HEK293 (cell line): ENCODE measurements around the gene ZNF507.
A peak's percentile ranks its signal among the peaks of the same experiment; 100 is the strongest.

Experiments
- GFI1B ChIP-seq: fragments of 450-650 bp; formaldehyde crosslinking; IDR thresholded peaks from 2 replicates; pipeline ENCODE4 v1.5.1; 2016; ENCODE audit warnings: missing biosample characterization, missing genetic modification characterization
- IKZF3 ChIP-seq: fragments of 450-650 bp; IDR thresholded peaks from 2 replicates; pipeline ENCODE4 v1.5.0; 2018; ENCODE audit warnings: missing biosample characterization, mild to moderate bottlenecking, missing genetic modification characterization, moderate library complexity
- INSM2 ChIP-seq: fragments of 450-650 bp; formaldehyde crosslinking; IDR thresholded peaks from 2 replicates; pipeline ENCODE4 v1.5.1; 2016; ENCODE audit warnings: missing biosample characterization, missing genetic modification characterization
- KLF1 ChIP-seq: fragments of 450-650 bp; formaldehyde crosslinking; IDR thresholded peaks from 2 replicates; pipeline ENCODE4 v1.5.1; 2016; ENCODE audit warnings: missing biosample characterization, missing genetic modification characterization
- PATZ1 ChIP-seq: fragments of 450-650 bp; formaldehyde crosslinking; IDR thresholded peaks from 2 replicates; pipeline ENCODE4 v1.5.1; 2016; ENCODE audit warnings: missing biosample characterization, missing genetic modification characterization
- REST ChIP-seq: fragments of 450-650 bp; formaldehyde crosslinking; IDR thresholded peaks from 2 replicates; pipeline ENCODE4 v1.5.1; 2016; ENCODE audit warnings: missing biosample characterization, missing genetic modification characterization
- ZBTB7A ChIP-seq: fragments of 450-650 bp; formaldehyde crosslinking; IDR thresholded peaks from 2 replicates; pipeline ENCODE4 v1.5.1; 2016; ENCODE audit warnings: low read depth, missing biosample characterization, missing genetic modification characterization
- ZBTB8A ChIP-seq: fragments of 450-650 bp; formaldehyde crosslinking; IDR thresholded peaks from 2 replicates; pipeline ENCODE4 v1.5.1; 2016; ENCODE audit warnings: missing biosample characterization, missing genetic modification characterization
- ZEB2 ChIP-seq: fragments of 450-650 bp; formaldehyde crosslinking; IDR thresholded peaks from 2 replicates; pipeline ENCODE4 v1.5.1; 2016; ENCODE audit warnings: missing biosample characterization, missing genetic modification characterization
- ZIC2 ChIP-seq: fragments of 450-650 bp; formaldehyde crosslinking; IDR thresholded peaks from 2 replicates; pipeline ENCODE4 v1.5.1; 2016; ENCODE audit warnings: missing biosample characterization, missing genetic modification characterization
- ZNF10 ChIP-seq: fragments of 450-650 bp; formaldehyde crosslinking; IDR thresholded peaks from 2 replicates; pipeline ENCODE4 v1.5.1; 2017; ENCODE audit warnings: missing biosample characterization, missing genetic modification characterization
- ZNF112 ChIP-seq: fragments of 450-650 bp; formaldehyde crosslinking; IDR thresholded peaks from 2 replicates; pipeline ENCODE4 v1.5.0; 2017; ENCODE audit warnings: missing biosample characterization, missing genetic modification characterization
- ZNF2 ChIP-seq: fragments of 450-650 bp; formaldehyde crosslinking; IDR thresholded peaks from 2 replicates; pipeline ENCODE4 v1.5.1; 2016; ENCODE audit warnings: missing biosample characterization, missing genetic modification characterization
- ZNF214 ChIP-seq: fragments of 450-650 bp; formaldehyde crosslinking; IDR thresholded peaks from 2 replicates; pipeline ENCODE4 v1.5.1; 2017; ENCODE audit warnings: missing biosample characterization, mild to moderate bottlenecking, missing genetic modification characterization, borderline replicate concordance
- ZNF280C ChIP-seq: fragments of 450-650 bp; formaldehyde crosslinking; IDR thresholded peaks from 2 replicates; pipeline ENCODE4 v1.5.1; 2016; ENCODE audit warnings: missing biosample characterization, missing genetic modification characterization
- ZNF311 ChIP-seq: fragments of 450-650 bp; formaldehyde crosslinking; IDR thresholded peaks from 2 replicates; pipeline ENCODE4 v1.5.1; 2017; ENCODE audit warnings: missing biosample characterization, missing genetic modification characterization, borderline replicate concordance
- ZNF335 ChIP-seq: fragments of 450-650 bp; formaldehyde crosslinking; conservative IDR thresholded peaks from 2 replicates; pipeline ENCODE4 v1.5.1; 2016; ENCODE audit warnings: missing biosample characterization, missing genetic modification characterization
- ZNF341 ChIP-seq: fragments of 450-650 bp; formaldehyde crosslinking; IDR thresholded peaks from 2 replicates; pipeline ENCODE4; 2016; ENCODE audit warnings: low read depth, missing biosample characterization, missing genetic modification characterization
- ZNF350 ChIP-seq: fragments of 450-650 bp; formaldehyde crosslinking; IDR thresholded peaks from 2 replicates; pipeline ENCODE4 v1.5.0; 2017; ENCODE audit warnings: missing biosample characterization, mild to moderate bottlenecking, missing genetic modification characterization
- ZNF558 ChIP-seq: fragments of 450-650 bp; formaldehyde crosslinking; IDR thresholded peaks from 2 replicates; pipeline ENCODE4 v1.5.1; 2016; ENCODE audit warnings: missing biosample characterization, missing genetic modification characterization
- ZSCAN4 ChIP-seq: fragments of 450-650 bp; formaldehyde crosslinking; IDR thresholded peaks from 2 replicates; pipeline ENCODE4 v1.5.1; 2017; ENCODE audit warnings: missing biosample characterization, missing genetic modification characterization
- ZSCAN5A ChIP-seq: fragments of 450-650 bp; formaldehyde crosslinking; IDR thresholded peaks from 2 replicates; pipeline ENCODE4 v1.5.1; 2016; ENCODE audit warnings: missing biosample characterization, missing genetic modification characterization

ZNF507 gene

GRCh38 chr19:32405431-32406160, 60.2 kb downstream of the ZNF507 start, which contains the start of gene DPY19L3 (continued):
- TF ChIP-seq ZNF280C (no peak), ZNF335 (peak; percentile 12), GFI1B (0 out of 2 replicates have a peak, but pooled peaks have one; percentile 32), ZIC2 (peak; percentile 86), ZSCAN5A (tag by site-specific recombination) (peak; percentile 8), ZNF558 (tag by site-specific recombination) (no peak), INSM2 (no peak; the same call in 1 of the 2 replicates), ZEB2 (tag by site-specific recombination) (peak; percentile 94), ZNF341 (tag by site-specific recombination) (peak; percentile 90), ZNF350 (tag by site-specific recombination) (no peak), PATZ1 (tag by site-specific recombination) (peak; percentile 97), ZNF112 (tag by site-specific recombination) (no peak), KLF1 (tag by site-specific recombination) (peak; percentile 60), REST (tag by site-specific recombination) (no peak), ZNF214 (tag by site-specific recombination) (no peak), ZBTB8A (tag by site-specific recombination) (peak; percentile 67; the same call in 1 of the 2 replicates), ZBTB7A (peak; percentile 81), ZNF311 (tag by site-specific recombination) (no peak), ZSCAN4 (tag by site-specific recombination) (peak; percentile 15; the same call in 1 of the 2 replicates), IKZF3 (peak; percentile 70), ZNF10 (tag by site-specific recombination) (no peak), ZNF2 (tag by site-specific recombination) (peak; percentile 88; the same call in 1 of the 2 replicates)
